ENCODE results near the gene C8G. TPM values are rescaled to one million over a fixed set of nuclear protein-coding genes. Genes with fewer than 3 reads are reported as not detected.

The C8G gene
- total and polyA plus RNA-seq, 8 donors = 2.3 to 5.5 TPM; not detected in 6

DNA sequence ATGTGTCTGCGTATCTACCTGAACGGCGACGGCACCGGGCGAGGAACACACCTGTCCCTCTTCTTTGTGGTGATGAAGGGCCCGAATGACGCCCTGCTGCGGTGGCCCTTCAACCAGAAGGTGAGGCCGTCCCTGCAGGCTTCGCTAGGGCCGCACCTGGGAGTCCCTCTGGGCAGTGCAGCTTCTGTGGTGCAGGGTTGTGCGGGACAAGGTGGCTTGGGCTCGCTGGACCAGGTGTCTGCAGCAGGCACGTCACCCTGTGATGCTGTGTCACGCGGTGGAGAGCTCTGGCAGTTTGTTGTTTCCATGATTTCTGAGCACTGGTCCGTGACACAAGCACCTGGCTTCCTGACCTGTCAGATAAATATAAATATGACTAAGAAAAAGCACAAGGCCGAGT, 21.2 kb upstream of the C8G start:
- Histone ChIP-seq H3K27me3 (no peaks in the 10 kb centered on the region), H3K4me1 (no peaks in the 10 kb centered on the region), H3K9me3 (no peaks in the 10 kb centered on the region), H3K27ac (no peak overlapping the region), H3K36me3 (peaks cover 28 to 88% (median 84%) of the 10 kb centered on the region in 4 donors), H3K4me3 (no peak overlapping the region)
- intact Hi-C loops (cut with DNase I; ENCODE audit: low total_unique reads) = no loop called here
- WGBS, 5 donors = 95 to 98% (median 97%) methylated on average over 15 to 19 of the region's 19 CpGs
- TF ChIP-seq POLR2A (IDR thresholded peaks at IDR 0.05) (no peak), POLR2AphosphoS5 (IDR thresholded peaks at IDR 0.05) (no peak)
- TF ChIP-seq, protein P1, sequence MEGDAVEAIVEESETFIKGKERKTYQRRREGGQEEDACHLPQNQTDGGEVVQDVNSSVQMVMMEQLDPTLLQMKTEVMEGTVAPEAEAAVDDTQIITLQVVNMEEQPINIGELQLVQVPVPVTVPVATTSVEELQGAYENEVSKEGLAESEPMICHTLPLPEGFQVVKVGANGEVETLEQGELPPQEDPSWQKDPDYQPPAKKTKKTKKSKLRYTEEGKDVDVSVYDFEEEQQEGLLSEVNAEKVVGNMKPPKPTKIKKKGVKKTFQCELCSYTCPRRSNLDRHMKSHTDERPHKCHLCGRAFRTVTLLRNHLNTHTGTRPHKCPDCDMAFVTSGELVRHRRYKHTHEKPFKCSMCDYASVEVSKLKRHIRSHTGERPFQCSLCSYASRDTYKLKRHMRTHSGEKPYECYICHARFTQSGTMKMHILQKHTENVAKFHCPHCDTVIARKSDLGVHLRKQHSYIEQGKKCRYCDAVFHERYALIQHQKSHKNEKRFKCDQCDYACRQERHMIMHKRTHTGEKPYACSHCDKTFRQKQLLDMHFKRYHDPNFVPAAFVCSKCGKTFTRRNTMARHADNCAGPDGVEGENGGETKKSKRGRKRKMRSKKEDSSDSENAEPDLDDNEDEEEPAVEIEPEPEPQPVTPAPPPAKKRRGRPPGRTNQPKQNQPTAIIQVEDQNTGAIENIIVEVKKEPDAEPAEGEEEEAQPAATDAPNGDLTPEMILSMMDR (IDR thresholded peaks at IDR 0.05) = no peak
- no peak for DNase-seq

DNA sequence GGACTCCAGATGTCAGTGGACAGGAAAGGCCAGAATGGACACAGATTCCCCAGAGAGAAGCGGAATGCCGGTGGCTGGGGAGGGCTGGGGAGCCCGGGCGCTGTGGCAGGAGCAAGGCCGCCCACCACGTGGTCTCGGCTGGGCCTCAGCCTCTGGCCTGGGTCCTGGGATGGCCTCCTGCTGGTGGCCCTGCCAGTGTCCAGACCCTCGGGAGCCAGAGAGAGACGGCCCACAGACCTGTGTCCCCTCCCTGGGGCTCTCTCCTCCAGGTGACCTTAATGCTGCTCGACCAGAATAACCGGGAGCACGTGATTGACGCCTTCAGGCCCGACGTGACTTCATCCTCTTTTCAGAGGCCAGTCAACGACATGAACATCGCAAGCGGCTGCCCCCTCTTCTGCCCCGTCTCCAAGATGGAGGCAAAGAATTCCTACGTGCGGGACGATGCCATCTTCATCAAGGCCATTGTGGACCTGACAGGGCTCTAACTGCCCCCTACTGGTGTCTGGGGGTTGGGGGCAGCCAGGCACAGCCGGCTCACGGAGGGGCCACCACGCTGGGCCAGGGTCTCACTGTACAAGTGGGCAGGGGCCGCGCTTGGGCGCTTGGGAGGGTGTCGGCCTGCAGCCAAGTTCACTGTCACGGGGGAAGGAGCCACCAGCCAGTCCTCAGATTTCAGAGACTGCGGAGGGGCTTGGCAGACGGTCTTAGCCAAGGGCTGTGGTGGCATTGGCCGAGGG, 19.5 kb upstream of the C8G start:
- intact Hi-C loops (cut with DNase I; ENCODE audit: low total_unique reads) = no loop called here
- Histone ChIP-seq H3K27me3 (no peaks in the 10 kb centered on the region), H3K9me3 (no peaks in the 10 kb centered on the region), H3K27ac (no peak overlapping the region), H3K36me3 (peaks cover 17 to 78% (median 72%) of the 10 kb centered on the region in 4 donors), H3K4me3 (no peak overlapping the region), H3K4me1 (no peaks in the 10 kb centered on the region)
- TF ChIP-seq EP300 (IDR thresholded peaks at IDR 0.05) = no peak
- no peak for TF ChIP-seq POLR2AphosphoS5 (IDR thresholded peaks at IDR 0.05)
- TF ChIP-seq POLR2A (IDR thresholded peaks at IDR 0.05) = no peak
- TF ChIP-seq, protein P1 (IDR thresholded peaks at IDR 0.05) = no peak
- 73 to 82% (median 80%) methylated on average over 24 to 33 of the region's 33 CpGs for WGBS, 5 donors
- peak in 1 of 2 donors; percentile 31 for DNase-seq

DNA sequence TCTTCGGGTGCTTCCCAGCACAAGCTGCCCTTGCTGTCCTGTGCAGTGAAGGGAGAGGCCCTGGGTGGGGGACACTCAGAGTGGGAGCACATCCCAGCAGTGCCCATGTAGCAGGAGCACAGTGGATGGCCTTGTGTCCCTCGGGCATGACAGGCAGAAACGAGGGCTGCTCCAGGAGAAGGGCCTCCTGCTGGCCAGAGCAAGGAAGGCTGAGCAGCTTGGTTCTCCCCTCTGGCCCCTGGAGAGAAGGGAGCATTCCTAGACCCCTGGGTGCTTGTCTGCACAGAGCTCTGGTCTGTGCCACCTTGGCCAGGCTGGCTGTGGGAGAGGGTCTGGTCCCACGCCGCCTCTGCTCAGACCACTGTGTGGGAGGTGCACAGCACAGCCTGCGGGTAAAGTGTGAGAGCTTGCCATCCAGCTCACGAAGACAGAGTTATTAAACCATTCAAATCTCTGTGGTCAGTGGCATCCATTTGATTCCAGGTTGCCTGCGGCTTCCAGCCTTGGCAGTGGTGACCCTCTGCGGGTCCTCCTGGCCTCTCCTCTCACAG, 18.8 kb upstream of the C8G start:
- 83 to 87% (median 86%) methylated on average over 7 to 9 of the region's 9 CpGs for WGBS, 5 donors
- peaks cover 11 to 72% (median 66%) of the 10 kb centered on the region in 4 donors for H3K36me3 ChIP-seq

DNA sequence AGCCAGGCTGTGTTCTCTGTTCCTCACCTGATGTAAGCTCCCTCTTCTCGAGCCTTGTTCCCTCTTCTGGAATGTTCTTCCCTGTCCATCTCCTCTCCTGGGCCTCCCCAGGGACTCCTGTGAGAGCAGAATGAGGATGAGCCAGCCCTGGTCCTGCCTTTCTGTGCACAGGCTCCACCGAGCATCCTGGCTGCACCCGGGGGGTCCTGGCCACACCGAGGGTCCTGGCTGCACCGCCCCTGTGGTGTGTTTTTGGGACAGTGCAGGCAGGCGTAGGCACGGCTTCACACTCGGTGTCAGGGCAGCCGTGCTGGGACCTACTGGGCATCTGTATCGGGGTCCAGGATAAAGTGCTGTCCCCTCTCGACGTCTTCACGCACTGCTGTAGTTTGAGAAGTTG, 18.3 kb upstream of the C8G start:
- Histone ChIP-seq H3K4me1 (no peaks in the 10 kb centered on the region), H3K27me3 (no peaks in the 10 kb centered on the region), H3K4me3 (no peak overlapping the region), H3K27ac (no peak overlapping the region), H3K36me3 (peaks cover 10 to 66% (median 61%) of the 10 kb centered on the region in 4 donors), H3K9me3 (no peaks in the 10 kb centered on the region)
- intact Hi-C loops (cut with DNase I; ENCODE audit: low total_unique reads) = no loop called here
- TF ChIP-seq POLR2A (IDR thresholded peaks at IDR 0.05) = no peak
- TF ChIP-seq, protein P1 (IDR thresholded peaks at IDR 0.05) = no peak
- no peak for TF ChIP-seq EP300 (IDR thresholded peaks at IDR 0.05)
- TF ChIP-seq POLR2AphosphoS5 (IDR thresholded peaks at IDR 0.05) = no peak
- WGBS, 5 donors = 93 to 96% (median 95%) methylated on average over 8 to 13 of the region's 13 CpGs
- no peak for DNase-seq

More for the DNA sequence above, 18.8 kb upstream of the C8G start:
- intact Hi-C loops (cut with DNase I; ENCODE audit: low total_unique reads) = no loop called here
- Histone ChIP-seq H3K9me3 (no peaks in the 10 kb centered on the region), H3K4me3 (no peak overlapping the region), H3K4me1 (no peaks in the 10 kb centered on the region), H3K27ac (no peak overlapping the region), H3K27me3 (no peaks in the 10 kb centered on the region)
- TF ChIP-seq EP300 (IDR thresholded peaks at IDR 0.05) (no peak), POLR2AphosphoS5 (IDR thresholded peaks at IDR 0.05) (no peak)
- TF ChIP-seq, protein P1 (IDR thresholded peaks at IDR 0.05) = no peak
- no peak for DNase-seq
